Measurements from ENCODE around the gene MRPL44.

The MRPL44 gene

GRCh38 chr2:223989856-223990232 is 32.6 kb downstream of the MRPL44 start:
- no peak for DNase-seq
- H3K9me3 Mint-ChIP-seq = no peaks in the 10 kb centered on the region
- H3K27me3 Mint-ChIP-seq (ENCODE audit: low read depth, poor library complexity) = no peaks in the 10 kb centered on the region
- no peak overlapping the region for H3K4me3 Mint-ChIP-seq
- peak overlapping the region; percentile 83 for H3K27ac Mint-ChIP-seq
- TF ChIP-seq CTCF (IDR thresholded peaks at IDR 0.05) = no peak
- peaks cover 5% of the 10 kb centered on the region for H3K36me3 Mint-ChIP-seq (ENCODE audit: low read depth)
- peaks cover 34% of the 10 kb centered on the region for H3K4me1 Mint-ChIP-seq

- H3K27ac Mint-ChIP-seq = no peak overlapping the region
- peaks cover 3% of the 10 kb centered on the region for H3K27me3 Mint-ChIP-seq (ENCODE audit: low read depth, poor library complexity)
- no peak for DNase-seq
- peaks cover 41% of the 10 kb centered on the region for H3K4me1 Mint-ChIP-seq
- H3K36me3 Mint-ChIP-seq (ENCODE audit: low read depth) = peaks cover 9% of the 10 kb centered on the region
- no peaks in the 10 kb centered on the region for H3K9me3 Mint-ChIP-seq
- no peak overlapping the region for H3K4me3 Mint-ChIP-seq
- no peak for TF ChIP-seq CTCF (IDR thresholded peaks at IDR 0.05)
Measured at GRCh38 chr2:223991611-223992010, 34.3 kb downstream of the MRPL44 start.

- no peak overlapping the region for H3K4me3 Mint-ChIP-seq
- peaks cover 5% of the 10 kb centered on the region for H3K27me3 Mint-ChIP-seq (ENCODE audit: low read depth, poor library complexity)
- no peaks in the 10 kb centered on the region for H3K9me3 Mint-ChIP-seq
- H3K36me3 Mint-ChIP-seq (ENCODE audit: low read depth) = peaks cover 25% of the 10 kb centered on the region
- peak; percentile 68 for DNase-seq
- peak; percentile 77 for TF ChIP-seq CTCF (IDR thresholded peaks at IDR 0.05)
- H3K4me1 Mint-ChIP-seq = peaks cover 41% of the 10 kb centered on the region
- no peak overlapping the region for H3K27ac Mint-ChIP-seq
Measured at GRCh38 chr2:223993634-223994232, 36.5 kb downstream of the MRPL44 start.

- Mint-ChIP-seq H3K36me3 (ENCODE audit: low read depth) (peaks cover 27% of the 10 kb centered on the region), H3K4me1 (peaks cover 37% of the 10 kb centered on the region), H3K9me3 (no peaks in the 10 kb centered on the region), H3K27ac (peak overlapping the region; percentile 50), H3K27me3 (ENCODE audit: low read depth, poor library complexity) (peaks cover 5% of the 10 kb centered on the region), H3K4me3 (no peak overlapping the region)
- no peak for DNase-seq
- no peak for TF ChIP-seq CTCF (IDR thresholded peaks at IDR 0.05)
Measured at GRCh38 chr2:223994562-223995162, 37.4 kb downstream of the MRPL44 start.

GRCh38 chr2:223995569-223995968 is 38.3 kb downstream of the MRPL44 start:
- peaks cover 36% of the 10 kb centered on the region for H3K36me3 Mint-ChIP-seq (ENCODE audit: low read depth)
- H3K27me3 Mint-ChIP-seq (ENCODE audit: low read depth, poor library complexity) = peaks cover 5% of the 10 kb centered on the region
- H3K4me1 Mint-ChIP-seq = peaks cover 40% of the 10 kb centered on the region
- no peak for DNase-seq
- H3K27ac Mint-ChIP-seq = no peak overlapping the region
- H3K4me3 Mint-ChIP-seq = no peak overlapping the region
- no peaks in the 10 kb centered on the region for H3K9me3 Mint-ChIP-seq
- no peak for TF ChIP-seq CTCF (IDR thresholded peaks at IDR 0.05)

GRCh38 chr2:223996391-223996790 is 39.1 kb downstream of the MRPL44 start:
- Mint-ChIP-seq H3K36me3 (ENCODE audit: low read depth) (peaks cover 44% of the 10 kb centered on the region), H3K4me1 (peaks cover 40% of the 10 kb centered on the region), H3K27ac (no peak overlapping the region), H3K4me3 (no peak overlapping the region), H3K9me3 (no peaks in the 10 kb centered on the region), H3K27me3 (ENCODE audit: low read depth, poor library complexity) (peaks cover 5% of the 10 kb centered on the region)
- DNase-seq = no peak
- no peak for TF ChIP-seq CTCF (IDR thresholded peaks at IDR 0.05)

All from nephron progenitor cell (in vitro differentiated cells).